ENCODE data around the gene TRIM38. TPM values are rescaled to one million over a fixed set of nuclear protein-coding genes. Genes with fewer than 3 reads are reported as not detected.
"Not testable (repeated sequence)": the region's sequence is repeated elsewhere in the genome, so short reads cannot be mapped to it uniquely, and the experiment has no call there.

TRIM38 gene
- total and polyA plus RNA-seq, 2 experiments from 2014 or later = 5.2 to 8.6 TPM

DNA sequence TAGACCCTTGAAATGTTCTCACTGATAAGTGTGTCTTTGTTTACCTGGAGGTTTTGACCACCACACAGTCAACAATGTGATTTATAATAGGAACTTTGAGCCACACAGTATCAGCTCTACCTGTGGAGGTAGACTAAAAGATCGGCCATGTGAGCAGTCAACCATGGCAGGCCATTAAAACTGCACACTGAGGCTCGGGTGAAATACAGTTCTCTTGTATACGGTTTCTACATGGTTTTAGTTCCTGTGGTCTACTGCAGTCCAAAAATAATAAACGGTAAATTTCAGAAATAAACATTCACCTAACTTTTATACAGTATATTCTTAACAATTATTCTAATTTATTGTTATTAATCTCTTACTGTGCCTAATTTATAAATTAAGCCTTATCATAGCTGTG, 47.2 kb downstream of the TRIM38 start:
- no peaks in the 10 kb centered on the region for H3K9me2 ChIP-seq (replicated peaks; ENCODE audit: insufficient read depth)
- H3K9me3 ChIP-seq (ENCODE audit: low read depth) = no peaks in the 10 kb centered on the region
- DNase-seq (ENCODE audit: low spot score) = no peak
- no peaks in the 10 kb centered on the region for H3K27me3 ChIP-seq
- no peaks in the 10 kb centered on the region for H4K20me1 ChIP-seq (ENCODE audit: insufficient read depth, poor library complexity, severe bottlenecking)
- H3K4me3 ChIP-seq = no peak overlapping the region
- no peak for TF ChIP-seq CTCF (IDR thresholded peaks at IDR 0.05; ENCODE audit: poor library complexity)
- TF ChIP-seq EZH2phosphoT487 (IDR thresholded peaks at IDR 0.05; ENCODE audit: low read depth, severe bottlenecking, unreplicated experiment) = no peak
- TF ChIP-seq EZH2 (IDR thresholded peaks at IDR 0.05; ENCODE audit: borderline replicate concordance) = no peak
- no peaks in the 10 kb centered on the region for H3K4me1 ChIP-seq (ENCODE audit: insufficient read depth)
- H3K36me3 ChIP-seq (replicated peaks; ENCODE audit: insufficient read depth, low read depth) = no peaks in the 10 kb centered on the region
- no peak overlapping the region for H2AFZ ChIP-seq
- no peak overlapping the region for H3K4me2 ChIP-seq
- WGBS (ENCODE audit: low lambda C conversion rate, missing lambda C conversion rate) = 81% methylated on average over 4 of the region's 4 CpGs
- H3K79me2 ChIP-seq = no peaks in the 10 kb centered on the region
- no peak overlapping the region for H3K27ac ChIP-seq

DNA sequence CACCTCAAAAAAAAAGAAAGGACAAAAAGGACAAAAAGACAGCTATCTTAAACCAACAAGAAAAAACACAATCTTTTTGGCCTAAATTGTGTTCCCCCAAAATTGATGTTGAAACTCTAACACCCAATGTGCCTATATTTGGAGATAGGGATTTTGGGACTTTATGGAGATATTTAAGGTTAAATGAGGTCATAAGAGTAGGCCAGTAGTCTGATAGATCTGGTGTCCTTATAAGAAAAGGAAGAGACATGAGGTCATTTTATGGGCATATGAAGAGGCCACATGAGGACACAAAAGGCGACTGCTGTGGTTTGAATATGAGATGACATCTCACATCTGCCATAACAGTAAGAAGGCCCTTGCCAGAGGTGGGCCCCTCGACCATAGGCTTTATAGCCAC, 49.5 kb downstream of the TRIM38 start:
- Histone ChIP-seq H3K9me2 (replicated peaks; ENCODE audit: insufficient read depth) (no peaks in the 10 kb centered on the region), H2AFZ (no peak overlapping the region), H3K9me3 (ENCODE audit: low read depth) (no peaks in the 10 kb centered on the region), H3K27ac (no peak overlapping the region), H4K20me1 (ENCODE audit: insufficient read depth, poor library complexity, severe bottlenecking) (no peaks in the 10 kb centered on the region), H3K4me2 (no peak overlapping the region), H3K4me1 (ENCODE audit: insufficient read depth) (no peaks in the 10 kb centered on the region), H3K79me2 (no peaks in the 10 kb centered on the region), H3K36me3 (replicated peaks; ENCODE audit: insufficient read depth, low read depth) (no peaks in the 10 kb centered on the region), H3K27me3 (no peaks in the 10 kb centered on the region), H3K4me3 (no peak overlapping the region)
- DNase-seq (ENCODE audit: low spot score) = no peak
- TF ChIP-seq CTCF (IDR thresholded peaks at IDR 0.05; ENCODE audit: poor library complexity) (no peak), EZH2phosphoT487 (IDR thresholded peaks at IDR 0.05; ENCODE audit: low read depth, severe bottlenecking, unreplicated experiment) (no peak), EZH2 (IDR thresholded peaks at IDR 0.05; ENCODE audit: borderline replicate concordance) (no peak)
- WGBS (ENCODE audit: low lambda C conversion rate, missing lambda C conversion rate) = 82% methylated on average over 2 of the region's 2 CpGs

DNA sequence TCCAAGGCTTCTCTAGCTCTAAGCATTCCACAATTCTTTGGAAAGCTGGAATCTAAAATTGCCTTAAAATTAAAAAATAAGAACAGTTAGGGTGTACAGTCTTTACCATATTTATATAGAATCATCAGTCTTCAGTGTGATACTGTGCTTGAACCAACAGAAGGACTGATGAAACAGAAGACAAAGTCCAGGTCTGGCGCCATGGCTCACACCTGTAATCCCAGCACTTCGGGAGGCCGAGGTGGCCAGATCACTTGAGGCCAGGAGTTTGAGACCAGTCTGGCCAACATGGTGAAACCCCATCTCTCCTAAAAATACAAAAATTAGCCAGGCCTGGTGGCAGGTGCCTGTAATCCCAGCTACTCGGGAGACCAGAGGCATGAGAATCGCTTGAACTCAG, 51.8 kb downstream of the TRIM38 start:
- not testable (repeated sequence) for H3K9me2 ChIP-seq (replicated peaks; ENCODE audit: insufficient read depth); H2AFZ ChIP-seq; H3K36me3 ChIP-seq (replicated peaks; ENCODE audit: insufficient read depth, low read depth); H3K27me3 ChIP-seq; H4K20me1 ChIP-seq (ENCODE audit: insufficient read depth, poor library complexity, severe bottlenecking); H3K9me3 ChIP-seq (ENCODE audit: low read depth); H3K4me1 ChIP-seq (ENCODE audit: insufficient read depth); H3K79me2 ChIP-seq; H3K27ac ChIP-seq; H3K4me2 ChIP-seq; DNase-seq (ENCODE audit: low spot score); H3K4me3 ChIP-seq
- WGBS (ENCODE audit: low lambda C conversion rate, missing lambda C conversion rate) = 91% methylated on average over 5 of the region's 5 CpGs

DNA sequence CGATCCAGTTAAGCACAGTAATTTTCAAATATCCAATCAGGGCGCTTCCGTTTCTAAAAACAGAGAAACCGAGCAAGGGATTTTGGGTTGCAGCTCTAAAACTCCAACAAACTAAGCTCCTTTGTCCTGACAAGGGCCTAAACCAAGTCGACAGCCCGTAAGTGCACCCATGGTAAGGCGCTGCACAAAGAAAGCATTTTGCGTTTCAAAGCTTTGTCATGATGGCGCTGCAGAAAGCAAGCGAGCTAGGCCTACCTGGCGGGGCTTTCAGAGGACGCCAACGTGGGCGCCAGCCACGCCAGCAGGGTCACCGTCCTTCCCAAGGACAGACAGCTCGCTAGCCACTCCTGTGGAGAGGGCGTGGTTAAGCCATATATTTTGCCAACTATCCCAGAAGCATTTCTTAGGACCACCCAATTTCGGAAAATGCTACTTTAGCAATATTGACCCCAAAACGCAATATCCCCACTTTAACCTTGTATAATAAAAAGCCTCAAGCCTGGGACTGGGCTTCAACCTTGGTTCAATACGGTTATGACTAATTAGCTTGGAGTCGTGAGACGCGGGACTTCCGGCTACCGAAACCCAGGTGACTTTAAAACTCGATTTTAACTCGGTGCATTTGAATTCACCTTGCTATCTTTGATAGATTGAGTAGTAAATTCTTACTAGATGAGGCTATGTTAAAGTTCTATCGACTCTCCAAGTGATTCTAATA, 53.8 kb downstream of the TRIM38 start:
- no peaks in the 10 kb centered on the region for H3K79me2 ChIP-seq
- WGBS (ENCODE audit: low lambda C conversion rate, missing lambda C conversion rate) = 95% methylated on average over 29 of the region's 29 CpGs
- H3K36me3 ChIP-seq (replicated peaks; ENCODE audit: insufficient read depth, low read depth) = no peaks in the 10 kb centered on the region
- no peaks in the 10 kb centered on the region for H3K27me3 ChIP-seq
- H3K9me3 ChIP-seq (ENCODE audit: low read depth) = no peaks in the 10 kb centered on the region
- H3K4me2 ChIP-seq = no peak overlapping the region
- H3K4me1 ChIP-seq (ENCODE audit: insufficient read depth) = no peaks in the 10 kb centered on the region
- no peaks in the 10 kb centered on the region for H3K9me2 ChIP-seq (replicated peaks; ENCODE audit: insufficient read depth)
- TF ChIP-seq CTCF (IDR thresholded peaks at IDR 0.05; ENCODE audit: poor library complexity) = no peak
- TF ChIP-seq EZH2 (IDR thresholded peaks at IDR 0.05; ENCODE audit: borderline replicate concordance) = no peak
- no peak for TF ChIP-seq EZH2phosphoT487 (IDR thresholded peaks at IDR 0.05; ENCODE audit: low read depth, severe bottlenecking, unreplicated experiment)
- H3K4me3 ChIP-seq = no peak overlapping the region
- no peak overlapping the region for H2AFZ ChIP-seq
- DNase-seq (ENCODE audit: low spot score) = no peak
- H4K20me1 ChIP-seq (ENCODE audit: insufficient read depth, poor library complexity, severe bottlenecking) = no peaks in the 10 kb centered on the region
- H3K27ac ChIP-seq = no peak overlapping the region
